HG02678 (cell line): Measurements from ENCODE around the gene GAS2L1.

Experiments used
- ATAC-seq: cut with Tn5 transposase; IDR thresholded peaks from one replicate; pipeline ENCODE4 v1.9.1; 2021; ENCODE audit warnings: mild to moderate bottlenecking, moderate library complexity; ENCODE audit not compliant: unreplicated experiment

GAS2L1 gene

DNA sequence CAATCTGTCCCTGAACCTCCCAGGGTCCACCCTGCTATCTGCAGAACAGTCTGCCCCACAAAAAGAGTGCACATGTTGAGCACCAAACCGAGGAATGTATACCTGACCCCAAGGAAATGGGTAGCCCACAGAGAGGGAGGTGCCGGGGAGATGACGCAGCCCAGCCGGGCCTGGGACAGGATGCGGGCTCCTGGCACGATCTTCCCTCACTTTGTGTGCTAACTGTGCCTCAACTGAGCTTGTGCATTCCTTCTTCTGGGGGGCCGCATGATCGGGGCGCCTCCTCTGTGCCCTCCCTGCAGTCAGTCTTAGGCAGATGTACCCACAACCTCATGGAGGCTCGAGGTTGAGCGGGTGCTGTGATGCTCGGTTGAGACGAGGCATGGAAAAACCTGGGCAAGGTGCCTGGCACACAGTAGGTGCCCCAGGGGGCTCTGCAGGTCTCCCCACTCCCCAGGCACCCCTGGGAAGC is 2.4 kb downstream of the GAS2L1 start:
- no peak for ATAC-seq

- ATAC-seq, result no peak
Observed at GRCh38 chr22:29309332-29310064, 3.0 kb downstream of the GAS2L1 start.

- no peak for ATAC-seq
Observed at GRCh38 chr22:29310065-29310862, 3.8 kb downstream of the GAS2L1 start.

GRCh38 chr22:29310863-29311339 is 4.5 kb downstream of the GAS2L1 start:
- no peak for ATAC-seq

GRCh38 chr22:29311464-29312217 is 5.2 kb downstream of the GAS2L1 start:
- no peak for ATAC-seq

GRCh38 chr22:29312218-29313125 is 6.0 kb downstream of the GAS2L1 start:
- ATAC-seq, result no peak

DNA sequence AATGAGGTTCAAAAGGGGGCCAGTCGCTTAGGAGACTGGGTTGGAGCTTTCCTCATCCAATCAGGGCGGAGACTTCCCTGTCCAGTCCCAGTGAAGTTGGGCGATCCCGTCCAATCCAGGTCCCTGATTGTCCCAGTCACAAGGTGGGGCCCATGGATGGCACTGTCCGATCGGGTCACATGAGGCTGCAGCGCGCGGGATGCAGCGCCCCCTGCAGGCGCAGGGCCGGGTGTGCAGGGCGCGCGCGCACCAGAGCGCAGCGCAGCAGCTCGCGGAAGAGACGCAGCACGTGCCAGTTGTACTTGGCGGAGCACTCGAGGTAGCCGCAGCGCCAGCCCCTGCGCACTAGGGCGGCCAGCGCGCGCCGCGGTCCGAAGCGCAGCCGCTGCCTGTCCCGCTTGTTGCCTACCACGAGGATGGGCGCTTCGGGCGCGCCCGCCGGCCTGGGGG is 6.7 kb downstream of the GAS2L1 start:
- no peak for ATAC-seq

DNA sequence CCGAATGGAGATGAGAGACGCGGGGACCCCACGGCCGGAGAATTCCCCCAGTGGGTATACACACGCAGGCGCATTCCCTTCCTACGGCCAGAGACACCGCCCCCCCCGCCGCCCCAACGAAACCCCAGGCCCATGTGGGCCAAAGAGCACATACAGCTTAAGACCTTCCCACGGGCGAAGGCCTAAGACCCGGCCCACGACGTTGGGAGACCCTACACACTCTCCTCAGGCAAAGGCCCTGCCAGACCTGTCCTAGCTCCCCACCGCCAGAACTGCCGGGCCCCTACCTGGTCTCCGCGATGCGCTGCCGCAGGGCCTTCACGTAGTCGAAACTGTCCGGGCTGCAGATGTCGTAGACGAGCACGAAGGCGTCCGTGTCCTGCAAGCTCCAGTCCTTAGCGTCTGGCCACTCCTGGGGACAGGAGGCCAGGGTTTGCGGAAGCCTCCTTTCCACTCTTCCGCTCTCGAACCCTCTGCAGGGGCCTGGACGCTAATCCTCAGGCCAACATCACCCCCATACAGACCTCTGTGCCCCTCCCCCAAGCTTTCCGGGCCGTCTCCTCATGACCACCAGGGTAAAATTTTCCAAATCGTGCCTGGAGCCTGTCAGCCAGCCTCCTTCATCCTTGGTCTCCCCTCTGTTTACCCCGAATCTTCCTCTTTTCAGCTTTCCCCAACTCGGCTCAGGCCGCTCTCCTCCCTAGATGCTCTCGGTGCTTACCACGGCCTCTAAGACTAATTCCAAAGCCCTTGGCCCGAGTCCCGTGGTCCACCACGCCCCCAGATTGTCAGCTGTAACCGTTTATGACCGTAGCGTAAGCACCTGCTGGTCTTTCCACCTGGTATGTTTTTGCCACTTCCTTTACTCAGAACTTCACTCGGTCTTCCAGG is 7.4 kb downstream of the GAS2L1 start:
- ATAC-seq, result no peak

GRCh38 chr22:29314537-29315285 is 8.3 kb downstream of the GAS2L1 start:
- ATAC-seq, result no peak

DNA sequence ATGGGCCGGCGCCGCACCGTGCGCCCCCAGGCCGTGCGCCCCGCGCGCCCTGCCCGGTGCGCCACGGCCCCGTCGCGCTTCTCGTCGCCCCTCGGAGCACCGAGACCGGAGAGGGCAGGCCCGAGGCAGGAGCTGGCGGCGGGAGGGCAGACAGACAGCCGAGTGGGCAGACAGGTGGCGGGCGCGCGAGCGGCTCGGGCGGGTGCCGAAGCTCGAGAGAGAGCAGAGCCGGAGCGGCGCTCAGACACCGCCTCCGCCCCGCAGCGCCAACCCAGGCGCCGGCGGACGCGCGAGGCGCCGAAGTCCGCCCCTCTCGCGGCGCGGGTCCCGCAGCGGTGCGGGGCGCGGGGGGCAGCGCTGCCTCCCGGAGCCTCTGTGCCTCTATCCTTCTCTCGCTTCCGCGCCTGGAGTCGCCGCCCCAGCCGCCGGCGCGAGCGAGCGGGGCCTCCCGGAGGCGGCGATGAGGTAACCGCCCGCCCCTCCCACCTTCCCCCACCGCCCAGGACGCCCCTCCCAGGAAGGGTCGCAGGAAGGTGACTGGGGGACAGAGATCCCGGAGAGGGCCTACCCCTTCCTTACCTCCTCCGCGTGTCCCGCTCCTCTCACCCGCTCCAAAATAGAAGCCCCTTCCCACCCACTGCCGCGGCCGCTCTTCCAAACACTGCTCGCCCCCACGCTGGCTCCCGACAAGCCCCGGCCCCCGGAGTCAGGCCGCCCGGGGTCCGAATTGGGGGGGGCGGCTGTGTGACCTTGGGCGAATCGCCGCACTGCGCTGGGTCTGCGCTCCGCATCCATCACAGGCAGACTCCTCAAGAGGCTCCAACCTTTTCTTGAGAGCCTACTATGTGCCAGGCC is 9.1 kb downstream of the GAS2L1 start, which contains the start of gene RASL10A:
Gene RASL10A (minus strand): TSS at position 412 of the 855 bp plus-strand sequence. CDS start 451 bp downstream, outside the sequence.
- ATAC-seq, result no peak

DNA sequence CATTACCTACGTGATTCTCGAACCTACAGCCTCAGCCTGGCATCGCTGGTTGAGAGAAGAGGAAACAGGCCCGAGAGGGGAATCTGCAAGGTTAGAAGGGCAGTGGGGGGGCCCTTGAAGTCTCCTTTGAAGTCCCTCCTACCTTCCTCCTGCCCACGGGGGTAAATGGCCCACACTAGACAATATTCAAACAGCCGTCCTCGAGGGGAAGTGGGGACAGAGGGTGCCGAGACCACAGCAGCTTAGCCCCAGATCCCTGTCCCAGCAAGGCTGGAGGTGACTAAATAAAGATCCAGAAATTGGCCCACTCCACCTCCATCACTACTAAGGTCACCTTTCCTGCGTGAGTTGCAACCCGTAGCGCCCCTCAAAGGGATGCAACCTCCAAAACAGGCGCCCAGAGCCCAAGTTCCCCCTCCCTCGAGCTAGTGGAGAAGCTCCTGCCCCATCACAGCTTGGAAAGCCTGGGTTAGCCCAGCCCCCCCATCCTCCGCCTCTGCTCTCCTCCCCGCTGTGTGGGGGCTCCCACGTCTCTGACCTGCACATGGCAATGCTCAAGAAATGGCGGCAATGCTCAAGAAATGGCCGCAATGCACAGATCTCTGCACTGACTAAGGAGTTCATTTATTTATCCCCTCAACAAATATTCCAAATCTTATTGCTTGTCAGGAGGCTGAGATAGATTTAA is 9.8 kb downstream of the GAS2L1 start:
- ATAC-seq, result no peak

DNA sequence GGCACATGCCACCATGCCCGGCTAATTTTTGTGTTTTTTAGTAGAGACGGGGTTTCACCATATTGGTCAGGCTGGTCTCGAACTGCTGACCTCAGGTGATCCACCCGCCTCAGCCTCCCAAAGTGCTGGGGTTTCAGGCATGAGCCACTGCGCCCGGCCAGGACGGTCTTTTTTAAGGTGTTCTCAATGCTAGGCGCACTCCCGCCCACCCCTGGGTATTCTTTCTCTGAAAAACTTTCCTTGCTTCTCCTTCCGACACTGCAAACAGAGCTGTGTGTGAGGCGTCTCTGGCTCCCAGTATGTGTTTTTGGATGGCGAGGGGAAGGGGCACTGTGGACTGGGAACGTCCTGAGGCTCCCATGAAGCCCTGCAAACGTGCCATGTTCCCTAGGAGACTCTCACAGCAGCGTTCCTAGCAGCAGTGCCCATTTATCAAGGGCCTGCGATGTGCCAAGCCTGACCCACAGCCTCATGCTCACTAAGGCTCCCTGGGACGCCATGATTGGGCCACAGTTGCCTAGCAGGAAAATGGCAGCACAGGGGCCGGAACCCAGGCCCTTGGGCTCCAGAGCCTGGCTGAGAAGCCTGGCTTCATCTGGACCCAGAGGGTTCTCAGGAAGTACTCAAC is 11.5 kb downstream of the GAS2L1 start:
- no peak for ATAC-seq

DNA sequence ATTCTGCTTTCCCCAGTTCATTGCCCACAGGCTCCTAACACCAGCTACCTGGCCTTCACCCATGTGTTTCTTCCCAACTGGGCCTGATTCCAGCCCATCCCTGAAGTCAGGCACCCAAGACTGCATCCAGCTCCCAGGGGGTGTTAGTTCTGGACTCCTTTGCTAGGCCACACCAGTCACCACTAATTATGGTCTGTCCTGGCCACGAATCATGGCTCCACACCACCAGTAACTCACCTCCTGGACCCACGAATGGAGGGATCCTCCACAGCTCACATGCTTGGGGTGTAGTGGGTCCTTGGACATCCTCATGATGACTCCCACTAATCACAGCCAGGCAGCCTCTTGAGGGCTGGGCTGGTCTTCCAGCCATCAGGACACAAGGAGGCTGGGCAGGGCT is 12.6 kb downstream of the GAS2L1 start:
- ATAC-seq, result no peak

DNA sequence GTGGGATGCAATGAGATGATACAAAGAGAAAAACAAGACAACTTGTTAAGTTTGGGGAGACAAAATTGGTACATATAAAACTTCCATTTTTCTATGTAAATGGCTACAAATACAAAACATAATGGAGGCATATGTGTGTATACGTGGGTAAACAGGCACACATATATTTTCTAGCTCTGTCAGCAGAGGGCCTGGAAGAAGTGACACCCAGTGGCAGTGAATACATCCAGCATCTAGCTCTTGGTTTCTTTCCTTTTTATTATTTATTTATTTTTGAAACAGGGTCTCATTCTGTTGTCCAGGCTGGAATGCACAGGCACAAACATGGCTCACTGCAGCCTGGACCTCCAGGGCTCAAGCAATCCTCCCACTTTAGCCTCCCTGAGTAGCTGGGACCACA is 14.1 kb downstream of the GAS2L1 start:
- no peak for ATAC-seq

DNA sequence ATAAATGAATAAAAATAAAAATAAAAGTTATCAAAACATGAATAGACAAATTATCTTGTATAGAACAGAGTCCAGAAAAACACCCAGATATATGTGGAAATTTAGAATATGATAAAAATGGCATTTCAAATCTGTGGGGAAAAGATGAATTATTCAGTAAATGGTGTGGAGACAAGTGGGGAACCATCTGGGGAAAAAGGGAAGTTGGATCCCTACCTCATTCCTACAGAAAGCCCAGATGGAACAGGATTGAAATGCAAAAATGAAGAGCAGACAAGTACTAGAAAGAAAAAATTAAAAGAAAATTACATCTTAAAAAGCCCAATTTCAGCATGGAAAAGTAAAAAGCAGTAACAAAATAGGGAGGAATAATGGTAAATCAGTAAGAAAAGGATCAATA is 17.2 kb downstream of the GAS2L1 start:
- no peak for ATAC-seq

GRCh38 chr22:29325356-29325755 is 18.9 kb downstream of the GAS2L1 start:
- ATAC-seq, result no peak
